ENCODE results near the gene THNSL1. TPM values are rescaled to one million over a fixed set of nuclear protein-coding genes. Genes with fewer than 3 reads are reported as not detected.

The THNSL1 gene
- total and polyA plus RNA-seq, 9 of the 15 experiments (the other 6 are each of a cell fraction or from before 2014, with no cell fraction given), result 4.5 to 8.6 (median 6.3) TPM

DNA sequence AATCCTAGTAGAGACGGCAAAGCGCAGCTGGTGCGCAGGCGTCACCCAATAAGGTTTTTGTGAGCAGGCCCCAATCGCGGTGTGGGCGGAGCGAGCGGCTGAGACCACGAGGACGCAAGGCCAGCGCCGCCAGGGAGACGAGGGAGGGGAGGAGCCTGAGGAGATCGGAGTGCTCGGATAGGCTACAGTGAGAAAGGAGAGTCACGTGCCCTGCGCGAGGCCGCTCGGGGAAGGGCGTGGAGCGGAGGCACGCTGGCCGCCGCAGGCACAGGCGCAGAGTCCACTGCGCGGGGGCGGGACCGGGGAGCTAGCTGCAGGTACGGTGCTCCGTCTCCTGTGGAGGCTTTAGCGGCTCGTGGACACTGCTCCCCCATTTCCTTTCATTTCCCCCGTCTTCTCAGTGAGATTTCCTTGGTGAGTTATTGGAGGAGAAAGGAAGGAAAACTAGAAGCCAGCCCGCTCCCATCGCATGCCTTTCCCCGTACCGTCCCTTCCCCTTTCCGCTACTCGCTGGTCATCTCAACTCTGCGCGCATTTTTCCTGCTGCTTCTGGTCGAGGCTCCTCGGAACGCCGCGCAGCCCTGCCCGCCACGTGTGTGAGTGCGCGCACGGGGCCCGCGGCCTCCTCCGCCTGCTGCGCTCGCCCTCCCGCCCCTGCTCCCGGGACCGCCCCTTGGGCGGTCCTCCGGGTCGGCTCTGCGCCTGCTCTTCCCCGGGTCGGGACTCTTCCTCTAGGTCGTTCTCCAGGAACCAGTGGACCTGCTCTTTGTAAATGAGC lies at the start of gene THNSL1 (continued):
- TF ChIP-seq, protein P1, sequence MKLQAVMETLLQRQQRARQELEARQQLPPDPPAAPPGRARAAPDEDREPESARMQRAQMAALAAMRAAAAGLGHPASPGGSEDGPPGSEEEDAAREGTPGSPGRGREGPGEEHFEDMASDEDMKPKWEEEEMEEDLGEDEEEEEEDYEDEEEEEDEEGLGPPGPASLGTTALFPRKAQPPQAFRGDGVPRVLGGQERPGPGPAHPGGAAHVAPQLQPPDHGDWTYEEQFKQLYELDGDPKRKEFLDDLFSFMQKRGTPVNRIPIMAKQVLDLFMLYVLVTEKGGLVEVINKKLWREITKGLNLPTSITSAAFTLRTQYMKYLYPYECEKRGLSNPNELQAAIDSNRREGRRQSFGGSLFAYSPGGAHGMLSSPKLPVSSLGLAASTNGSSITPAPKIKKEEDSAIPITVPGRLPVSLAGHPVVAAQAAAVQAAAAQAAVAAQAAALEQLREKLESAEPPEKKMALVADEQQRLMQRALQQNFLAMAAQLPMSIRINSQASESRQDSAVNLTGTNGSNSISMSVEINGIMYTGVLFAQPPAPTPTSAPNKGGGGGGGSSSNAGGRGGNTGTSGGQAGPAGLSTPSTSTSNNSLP (IDR thresholded peaks at IDR 0.05; ENCODE audit: borderline replicate concordance, low read depth, low read length), result no peak
- TF ChIP-seq SMC3 (conservative IDR thresholded peaks at IDR 0.05; ENCODE audit: insufficient read depth, low read depth, low read length), result no peak
- TF ChIP-seq, protein P2, sequence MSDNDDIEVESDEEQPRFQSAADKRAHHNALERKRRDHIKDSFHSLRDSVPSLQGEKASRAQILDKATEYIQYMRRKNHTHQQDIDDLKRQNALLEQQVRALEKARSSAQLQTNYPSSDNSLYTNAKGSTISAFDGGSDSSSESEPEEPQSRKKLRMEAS (CRISPR knock-in tag; IDR thresholded peaks at IDR 0.05), result peak; percentile 99
- TF ChIP-seq ZNF695 (CRISPR knock-in tag; IDR thresholded peaks at IDR 0.05), result peak; percentile 65; the same call in 1 of the 2 replicates
- TF ChIP-seq, protein P3, sequence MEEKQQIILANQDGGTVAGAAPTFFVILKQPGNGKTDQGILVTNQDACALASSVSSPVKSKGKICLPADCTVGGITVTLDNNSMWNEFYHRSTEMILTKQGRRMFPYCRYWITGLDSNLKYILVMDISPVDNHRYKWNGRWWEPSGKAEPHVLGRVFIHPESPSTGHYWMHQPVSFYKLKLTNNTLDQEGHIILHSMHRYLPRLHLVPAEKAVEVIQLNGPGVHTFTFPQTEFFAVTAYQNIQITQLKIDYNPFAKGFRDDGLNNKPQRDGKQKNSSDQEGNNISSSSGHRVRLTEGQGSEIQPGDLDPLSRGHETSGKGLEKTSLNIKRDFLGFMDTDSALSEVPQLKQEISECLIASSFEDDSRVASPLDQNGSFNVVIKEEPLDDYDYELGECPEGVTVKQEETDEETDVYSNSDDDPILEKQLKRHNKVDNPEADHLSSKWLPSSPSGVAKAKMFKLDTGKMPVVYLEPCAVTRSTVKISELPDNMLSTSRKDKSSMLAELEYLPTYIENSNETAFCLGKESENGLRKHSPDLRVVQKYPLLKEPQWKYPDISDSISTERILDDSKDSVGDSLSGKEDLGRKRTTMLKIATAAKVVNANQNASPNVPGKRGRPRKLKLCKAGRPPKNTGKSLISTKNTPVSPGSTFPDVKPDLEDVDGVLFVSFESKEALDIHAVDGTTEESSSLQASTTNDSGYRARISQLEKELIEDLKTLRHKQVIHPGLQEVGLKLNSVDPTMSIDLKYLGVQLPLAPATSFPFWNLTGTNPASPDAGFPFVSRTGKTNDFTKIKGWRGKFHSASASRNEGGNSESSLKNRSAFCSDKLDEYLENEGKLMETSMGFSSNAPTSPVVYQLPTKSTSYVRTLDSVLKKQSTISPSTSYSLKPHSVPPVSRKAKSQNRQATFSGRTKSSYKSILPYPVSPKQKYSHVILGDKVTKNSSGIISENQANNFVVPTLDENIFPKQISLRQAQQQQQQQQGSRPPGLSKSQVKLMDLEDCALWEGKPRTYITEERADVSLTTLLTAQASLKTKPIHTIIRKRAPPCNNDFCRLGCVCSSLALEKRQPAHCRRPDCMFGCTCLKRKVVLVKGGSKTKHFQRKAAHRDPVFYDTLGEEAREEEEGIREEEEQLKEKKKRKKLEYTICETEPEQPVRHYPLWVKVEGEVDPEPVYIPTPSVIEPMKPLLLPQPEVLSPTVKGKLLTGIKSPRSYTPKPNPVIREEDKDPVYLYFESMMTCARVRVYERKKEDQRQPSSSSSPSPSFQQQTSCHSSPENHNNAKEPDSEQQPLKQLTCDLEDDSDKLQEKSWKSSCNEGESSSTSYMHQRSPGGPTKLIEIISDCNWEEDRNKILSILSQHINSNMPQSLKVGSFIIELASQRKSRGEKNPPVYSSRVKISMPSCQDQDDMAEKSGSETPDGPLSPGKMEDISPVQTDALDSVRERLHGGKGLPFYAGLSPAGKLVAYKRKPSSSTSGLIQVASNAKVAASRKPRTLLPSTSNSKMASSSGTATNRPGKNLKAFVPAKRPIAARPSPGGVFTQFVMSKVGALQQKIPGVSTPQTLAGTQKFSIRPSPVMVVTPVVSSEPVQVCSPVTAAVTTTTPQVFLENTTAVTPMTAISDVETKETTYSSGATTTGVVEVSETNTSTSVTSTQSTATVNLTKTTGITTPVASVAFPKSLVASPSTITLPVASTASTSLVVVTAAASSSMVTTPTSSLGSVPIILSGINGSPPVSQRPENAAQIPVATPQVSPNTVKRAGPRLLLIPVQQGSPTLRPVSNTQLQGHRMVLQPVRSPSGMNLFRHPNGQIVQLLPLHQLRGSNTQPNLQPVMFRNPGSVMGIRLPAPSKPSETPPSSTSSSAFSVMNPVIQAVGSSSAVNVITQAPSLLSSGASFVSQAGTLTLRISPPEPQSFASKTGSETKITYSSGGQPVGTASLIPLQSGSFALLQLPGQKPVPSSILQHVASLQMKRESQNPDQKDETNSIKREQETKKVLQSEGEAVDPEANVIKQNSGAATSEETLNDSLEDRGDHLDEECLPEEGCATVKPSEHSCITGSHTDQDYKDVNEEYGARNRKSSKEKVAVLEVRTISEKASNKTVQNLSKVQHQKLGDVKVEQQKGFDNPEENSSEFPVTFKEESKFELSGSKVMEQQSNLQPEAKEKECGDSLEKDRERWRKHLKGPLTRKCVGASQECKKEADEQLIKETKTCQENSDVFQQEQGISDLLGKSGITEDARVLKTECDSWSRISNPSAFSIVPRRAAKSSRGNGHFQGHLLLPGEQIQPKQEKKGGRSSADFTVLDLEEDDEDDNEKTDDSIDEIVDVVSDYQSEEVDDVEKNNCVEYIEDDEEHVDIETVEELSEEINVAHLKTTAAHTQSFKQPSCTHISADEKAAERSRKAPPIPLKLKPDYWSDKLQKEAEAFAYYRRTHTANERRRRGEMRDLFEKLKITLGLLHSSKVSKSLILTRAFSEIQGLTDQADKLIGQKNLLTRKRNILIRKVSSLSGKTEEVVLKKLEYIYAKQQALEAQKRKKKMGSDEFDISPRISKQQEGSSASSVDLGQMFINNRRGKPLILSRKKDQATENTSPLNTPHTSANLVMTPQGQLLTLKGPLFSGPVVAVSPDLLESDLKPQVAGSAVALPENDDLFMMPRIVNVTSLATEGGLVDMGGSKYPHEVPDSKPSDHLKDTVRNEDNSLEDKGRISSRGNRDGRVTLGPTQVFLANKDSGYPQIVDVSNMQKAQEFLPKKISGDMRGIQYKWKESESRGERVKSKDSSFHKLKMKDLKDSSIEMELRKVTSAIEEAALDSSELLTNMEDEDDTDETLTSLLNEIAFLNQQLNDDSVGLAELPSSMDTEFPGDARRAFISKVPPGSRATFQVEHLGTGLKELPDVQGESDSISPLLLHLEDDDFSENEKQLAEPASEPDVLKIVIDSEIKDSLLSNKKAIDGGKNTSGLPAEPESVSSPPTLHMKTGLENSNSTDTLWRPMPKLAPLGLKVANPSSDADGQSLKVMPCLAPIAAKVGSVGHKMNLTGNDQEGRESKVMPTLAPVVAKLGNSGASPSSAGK (IDR thresholded peaks at IDR 0.05), result peak; percentile 99
- no peak for TF ChIP-seq YBX1 (IDR thresholded peaks at IDR 0.05)
- peak; percentile 70 for TF ChIP-seq ETV5 (CRISPR knock-in tag; IDR thresholded peaks at IDR 0.05; ENCODE audit: low read depth)
- TF ChIP-seq BRCA1 (IDR thresholded peaks at IDR 0.05), result no peak
- TF ChIP-seq BRCA1 (CRISPR knock-in tag; IDR thresholded peaks at IDR 0.05), result no peak
- peak; percentile 94; the same call in 1 of the 2 replicates for TF ChIP-seq NR1H2 (CRISPR knock-in tag; IDR thresholded peaks at IDR 0.05)
- TF ChIP-seq ZNF717 (CRISPR knock-in tag; IDR thresholded peaks at IDR 0.05), result no peak
- TF ChIP-seq, protein P4, sequence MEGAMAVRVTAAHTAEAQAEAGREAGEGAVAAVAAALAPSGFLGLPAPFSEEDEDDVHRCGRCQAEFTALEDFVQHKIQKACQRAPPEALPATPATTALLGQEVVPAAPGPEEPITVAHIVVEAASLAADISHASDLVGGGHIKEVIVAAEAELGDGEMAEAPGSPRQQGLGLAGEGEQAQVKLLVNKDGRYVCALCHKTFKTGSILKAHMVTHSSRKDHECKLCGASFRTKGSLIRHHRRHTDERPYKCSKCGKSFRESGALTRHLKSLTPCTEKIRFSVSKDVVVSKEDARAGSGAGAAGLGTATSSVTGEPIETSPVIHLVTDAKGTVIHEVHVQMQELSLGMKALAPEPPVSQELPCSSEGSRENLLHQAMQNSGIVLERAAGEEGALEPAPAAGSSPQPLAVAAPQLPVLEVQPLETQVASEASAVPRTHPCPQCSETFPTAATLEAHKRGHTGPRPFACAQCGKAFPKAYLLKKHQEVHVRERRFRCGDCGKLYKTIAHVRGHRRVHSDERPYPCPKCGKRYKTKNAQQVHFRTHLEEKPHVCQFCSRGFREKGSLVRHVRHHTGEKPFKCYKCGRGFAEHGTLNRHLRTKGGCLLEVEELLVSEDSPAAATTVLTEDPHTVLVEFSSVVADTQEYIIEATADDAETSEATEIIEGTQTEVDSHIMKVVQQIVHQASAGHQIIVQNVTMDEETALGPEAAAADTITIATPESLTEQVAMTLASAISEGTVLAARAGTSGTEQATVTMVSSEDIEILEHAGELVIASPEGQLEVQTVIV (CRISPR knock-in tag; IDR thresholded peaks at IDR 0.05; ENCODE audit: borderline replicate concordance), result no peak
